Inferior parietal cortex (tissue), 1 donor: ENCODE data around the gene NSG1.

Experiments used
- DNase-seq: peaks from one replicate; pipeline ENCODE4 v3.0.0-alpha.2; 2016; ENCODE audit errors: extremely low spot score

NSG1 gene

GRCh38 chr4:4368809-4369580, 17.9 kb upstream of the NSG1 start:
- no peak for DNase-seq

- no peak for DNase-seq
Measured at GRCh38 chr4:4374388-4375098, 12.4 kb upstream of the NSG1 start.

DNA sequence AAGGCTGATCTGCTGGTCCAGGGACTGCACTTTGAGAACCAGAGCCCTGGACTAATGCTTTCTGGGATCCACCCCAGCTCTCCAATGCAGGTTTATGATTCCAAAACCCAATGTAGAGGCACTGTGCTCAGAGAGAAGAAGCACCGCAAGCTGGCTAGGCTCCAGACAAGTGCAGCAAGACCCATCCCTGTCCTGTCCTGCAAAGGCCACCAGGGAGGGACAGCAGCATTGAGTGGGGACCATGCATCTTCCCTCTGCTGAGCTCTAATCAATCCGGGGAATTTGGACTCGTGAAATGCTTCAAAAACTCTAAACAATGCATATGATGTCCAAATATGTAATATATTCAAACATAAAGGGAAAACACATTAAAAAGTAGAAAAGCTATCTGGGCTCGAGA, 10.8 kb upstream of the NSG1 start:
- no peak for DNase-seq

DNA sequence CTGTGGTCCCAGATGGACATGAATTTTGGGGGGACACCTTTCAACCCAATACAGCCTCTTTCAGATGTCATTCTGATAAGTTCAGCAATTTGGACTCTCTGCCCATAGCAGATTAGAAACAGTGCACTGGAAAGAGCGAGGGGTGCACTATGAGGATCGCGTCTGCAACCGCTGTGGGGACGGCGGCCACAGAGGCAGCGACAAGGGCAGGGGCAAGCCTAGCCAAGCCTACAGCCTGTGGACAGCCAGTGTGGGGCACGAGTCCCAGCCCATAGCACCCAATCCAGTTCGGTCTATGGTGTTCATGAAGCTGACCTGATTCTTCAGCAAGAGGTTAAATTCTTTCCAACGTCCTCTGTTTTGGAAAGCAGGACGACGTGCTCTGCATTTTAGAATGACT, 9.7 kb upstream of the NSG1 start:
- DNase-seq, result no peak

DNA sequence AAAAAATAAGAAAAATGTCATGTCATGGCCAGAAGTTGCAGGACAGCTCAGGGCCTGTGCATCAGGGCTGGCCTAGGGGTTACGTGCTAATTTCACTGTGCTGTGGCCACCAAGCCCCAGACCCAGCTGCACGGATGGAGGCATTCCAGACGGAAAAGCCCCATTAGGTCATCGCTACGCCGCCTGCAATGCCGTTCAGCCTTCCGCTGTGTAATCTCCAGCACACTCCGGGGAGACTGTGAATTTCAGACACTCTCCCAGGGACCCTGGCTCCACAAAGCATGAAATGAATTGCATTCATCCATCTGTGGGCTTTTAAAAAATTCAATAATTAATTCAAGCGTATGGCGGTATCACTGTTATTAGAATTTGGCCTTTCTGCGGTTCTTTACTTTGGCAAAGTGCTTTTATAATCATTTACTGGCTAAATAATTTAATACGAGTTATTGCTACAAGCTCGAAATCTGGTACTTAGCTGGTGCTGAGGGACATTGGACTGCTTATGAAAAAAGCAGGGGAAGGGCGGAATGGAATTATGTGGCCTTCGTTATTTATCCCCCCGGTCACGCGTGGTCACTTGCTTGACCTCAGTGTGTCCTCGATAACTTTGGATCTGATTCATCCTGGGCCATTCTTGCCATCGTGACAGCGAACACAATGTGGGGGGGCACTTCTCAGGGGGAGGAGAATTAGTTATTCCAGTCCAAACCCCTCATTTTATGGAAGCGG, 9.0 kb upstream of the NSG1 start:
- no peak for DNase-seq

GRCh38 chr4:4379540-4380087, 7.3 kb upstream of the NSG1 start:
- DNase-seq, result no peak

- DNase-seq, result no peak
Measured at GRCh38 chr4:4383085-4383484, 3.8 kb upstream of the NSG1 start.

DNA sequence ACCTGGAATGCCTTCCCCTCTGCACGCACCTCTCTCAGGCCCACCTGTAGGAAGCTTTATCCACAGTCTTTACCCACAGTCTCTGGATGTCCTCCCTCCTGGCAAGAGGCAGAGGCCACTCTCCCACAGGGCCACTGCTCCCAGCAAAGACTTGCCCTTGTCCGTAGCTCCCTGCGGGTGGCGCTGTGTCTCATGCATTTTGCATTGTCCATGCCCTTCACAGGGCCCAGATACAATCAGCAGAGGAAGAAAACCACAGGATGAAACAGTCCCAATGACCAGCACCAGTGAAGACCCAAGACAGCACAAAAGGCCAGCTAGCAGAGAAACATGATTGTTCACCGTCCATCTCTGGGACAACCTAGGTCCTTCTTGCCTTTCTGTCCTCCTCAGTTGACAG, 2.1 kb upstream of the NSG1 start:
- DNase-seq, result no peak

- DNase-seq, result no peak
Measured at GRCh38 chr4:4385729-4386295, 1.1 kb upstream of the NSG1 start.

GRCh38 chr4:4386296-4386735, 586 bp upstream of the NSG1 start:
- no peak for DNase-seq

- DNase-seq, result no peak
Measured at GRCh38 chr4:4387531-4388310, 819 bp downstream of the NSG1 start.

DNA sequence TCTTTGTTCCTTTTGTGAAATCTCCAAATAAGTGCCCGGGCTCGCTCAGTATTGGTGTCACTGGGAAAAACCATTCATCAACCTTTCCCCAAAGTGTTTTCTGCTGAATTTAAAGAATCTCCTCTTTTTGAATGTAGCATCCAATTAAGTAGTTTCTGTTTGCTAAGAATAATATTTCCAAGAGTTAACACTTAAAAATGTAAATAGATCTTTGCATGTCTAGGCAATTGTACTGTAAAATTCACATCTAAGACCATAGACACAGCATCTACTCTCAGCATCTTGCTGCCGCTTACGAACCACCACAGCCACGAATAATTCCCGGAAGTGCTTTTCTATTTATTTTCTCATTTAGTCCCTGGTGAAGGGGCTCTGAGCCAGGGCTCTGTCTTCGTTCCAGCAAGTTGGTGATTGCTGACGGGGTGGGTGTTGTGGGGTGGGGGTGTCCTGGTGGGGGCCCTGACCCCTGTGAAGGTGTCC, 1.4 kb downstream of the NSG1 start:
- DNase-seq, result no peak

- no peak for DNase-seq
Measured at GRCh38 chr4:4388836-4389575, 2.1 kb downstream of the NSG1 start.

GRCh38 chr4:4390046-4390445, 3.1 kb downstream of the NSG1 start:
- DNase-seq, result no peak

GRCh38 chr4:4390515-4391240, 3.8 kb downstream of the NSG1 start:
- no peak for DNase-seq

DNA sequence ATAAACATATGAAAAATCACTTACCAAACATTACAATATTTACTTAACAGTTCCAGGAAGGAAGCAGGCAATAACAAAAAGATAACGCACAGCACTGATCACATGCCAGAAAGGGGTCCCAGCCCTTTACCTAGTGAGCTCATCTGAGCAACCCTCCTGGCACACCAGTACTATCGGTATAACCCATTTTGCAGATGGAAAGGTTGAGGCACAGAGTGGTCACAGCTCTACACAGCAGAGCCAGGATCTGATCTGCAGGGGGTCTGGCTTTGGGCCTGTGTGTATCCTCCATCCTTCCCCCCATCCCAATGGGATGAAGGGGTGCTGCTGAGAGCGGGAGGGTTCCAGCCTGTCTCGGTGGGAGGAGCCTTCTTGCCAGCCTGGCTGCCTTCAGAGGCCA, 5.0 kb downstream of the NSG1 start:
- no peak for DNase-seq

- no peak for DNase-seq
Measured at GRCh38 chr4:4392501-4393183, 5.7 kb downstream of the NSG1 start.

GRCh38 chr4:4394644-4395043, 7.7 kb downstream of the NSG1 start:
- no peak for DNase-seq

- no peak for DNase-seq
Measured at GRCh38 chr4:4395371-4395770, 8.5 kb downstream of the NSG1 start.
